ENCODE measurements around the gene ZNF217.

The ZNF217 gene

DNA sequence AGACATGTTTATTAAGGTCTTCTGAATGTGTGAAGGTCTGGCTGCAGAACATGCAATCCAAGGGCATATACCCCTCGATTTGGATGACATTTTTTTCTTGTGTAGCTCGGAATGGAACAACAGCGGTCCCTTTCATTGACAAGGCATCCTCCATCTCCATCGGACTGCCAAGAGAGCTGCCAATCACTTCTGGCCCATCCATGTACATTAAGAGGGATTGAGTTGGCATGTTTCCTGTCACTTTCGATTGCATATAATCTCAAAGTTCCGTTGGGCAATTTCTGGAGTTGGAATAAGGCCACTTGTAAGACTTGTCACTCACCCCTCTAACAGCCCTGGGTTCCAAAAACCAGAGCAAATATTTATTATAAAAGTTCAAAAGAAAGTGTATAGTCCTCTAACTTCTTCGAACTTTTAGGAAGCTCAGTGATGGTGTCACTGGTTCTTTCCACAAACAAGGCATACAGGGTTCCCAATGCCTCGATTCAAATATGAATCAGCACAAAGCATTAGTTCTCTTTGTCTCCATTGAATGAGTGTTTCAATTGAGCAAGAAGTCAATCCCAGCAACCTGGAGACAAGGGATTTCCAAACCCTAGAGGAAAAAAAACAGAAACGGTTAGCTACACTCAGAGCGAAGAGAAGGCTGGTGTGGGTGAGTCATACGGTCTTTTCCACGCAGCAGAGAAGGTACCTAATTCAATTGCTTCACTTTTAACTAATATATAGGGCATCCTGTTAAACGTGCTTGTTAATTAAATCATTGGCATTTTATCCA lies 10.9 kb downstream of the ZNF217 start:
- DNase-seq (ENCODE audit: low spot score), result no peak

DNA sequence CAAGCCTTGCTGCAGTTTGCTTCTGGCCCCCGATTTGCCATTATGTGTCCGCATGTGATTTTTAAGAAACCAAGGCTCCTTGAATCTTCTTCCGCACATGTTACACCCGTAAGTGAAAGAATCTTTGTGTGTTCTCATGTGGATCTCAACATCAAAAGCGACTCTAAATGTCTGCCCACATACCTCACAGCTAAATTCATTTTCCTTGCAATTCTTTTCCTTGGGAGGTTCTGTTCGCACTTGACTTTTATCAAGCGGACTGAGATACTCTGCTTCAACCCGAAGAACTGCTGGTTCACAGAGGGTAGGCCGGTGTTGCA lies 11.4 kb downstream of the ZNF217 start:
- no peak for DNase-seq (ENCODE audit: low spot score)

DNA sequence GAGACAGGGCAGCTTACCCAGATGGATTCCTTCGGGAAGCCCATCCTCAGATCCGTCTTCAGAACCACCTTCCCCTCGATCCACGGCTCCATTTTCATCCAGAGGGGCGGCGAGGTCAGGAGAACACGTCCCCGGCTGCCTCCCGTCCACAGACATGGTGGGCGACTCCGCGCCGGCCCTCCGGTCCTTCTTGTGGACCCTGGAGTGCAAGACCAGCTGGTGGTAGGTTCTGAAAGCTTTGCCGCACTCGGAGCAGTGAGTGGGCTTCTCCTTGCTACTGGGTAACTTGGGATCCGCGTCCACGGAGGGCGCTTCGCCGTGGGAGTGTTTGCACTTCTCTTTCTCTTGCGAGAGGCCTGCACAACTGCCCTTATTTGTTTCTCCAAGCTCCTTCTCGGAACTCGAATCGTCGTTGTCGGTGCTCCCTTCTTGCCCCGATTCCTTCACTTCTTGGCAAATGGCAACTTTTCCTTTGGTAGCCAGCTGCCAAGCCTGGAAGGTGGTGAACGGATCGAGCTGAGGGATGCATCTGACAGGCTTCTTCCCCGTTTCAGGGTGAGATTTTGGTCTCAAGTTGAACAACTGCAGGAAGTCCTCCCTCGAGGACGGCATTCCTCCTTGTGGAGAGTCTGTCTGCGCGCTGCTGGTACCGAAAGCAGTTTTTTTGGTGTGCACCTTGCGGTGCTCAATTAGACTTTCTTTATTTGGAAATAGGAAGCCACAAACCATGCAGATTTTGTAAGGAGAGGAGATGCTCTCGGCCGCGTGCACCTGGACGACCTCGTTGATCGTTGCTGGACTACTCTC lies 12.0 kb downstream of the ZNF217 start:
- DNase-seq (ENCODE audit: low spot score), result no peak

DNA sequence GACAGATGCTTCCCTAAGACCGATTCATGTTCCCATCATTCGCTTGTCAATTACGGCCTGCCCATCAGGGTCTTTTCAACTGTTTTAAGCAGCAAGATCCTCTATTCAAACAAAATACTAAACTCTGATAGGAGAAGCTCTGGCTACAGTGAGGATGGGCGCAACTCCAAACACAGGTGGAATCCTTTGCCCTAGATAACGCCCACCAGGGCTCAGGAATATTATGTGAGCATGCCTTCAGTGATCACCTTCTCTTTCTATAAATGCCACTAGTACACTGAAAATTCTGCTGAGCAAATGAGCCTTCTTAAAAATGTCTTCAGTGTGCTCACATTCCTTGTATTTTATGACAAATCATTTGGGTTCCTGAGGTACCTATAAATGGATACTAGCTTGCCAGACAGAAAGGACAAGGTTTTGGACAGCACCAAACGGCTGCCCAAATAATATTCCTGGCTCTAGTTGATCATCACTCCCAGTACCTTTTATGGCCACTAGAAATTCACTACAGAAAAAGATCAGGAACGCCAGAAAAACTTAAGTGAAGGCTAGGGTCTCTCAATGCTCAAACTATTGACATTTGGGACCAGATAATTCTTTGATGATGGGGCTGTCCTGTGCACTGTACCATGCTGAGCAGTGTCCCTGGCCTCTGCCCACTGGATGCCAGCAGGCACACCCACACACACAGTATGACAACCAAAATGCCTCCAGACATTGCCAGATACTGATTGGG lies 13.1 kb downstream of the ZNF217 start:
- DNase-seq (ENCODE audit: low spot score), result no peak

DNA sequence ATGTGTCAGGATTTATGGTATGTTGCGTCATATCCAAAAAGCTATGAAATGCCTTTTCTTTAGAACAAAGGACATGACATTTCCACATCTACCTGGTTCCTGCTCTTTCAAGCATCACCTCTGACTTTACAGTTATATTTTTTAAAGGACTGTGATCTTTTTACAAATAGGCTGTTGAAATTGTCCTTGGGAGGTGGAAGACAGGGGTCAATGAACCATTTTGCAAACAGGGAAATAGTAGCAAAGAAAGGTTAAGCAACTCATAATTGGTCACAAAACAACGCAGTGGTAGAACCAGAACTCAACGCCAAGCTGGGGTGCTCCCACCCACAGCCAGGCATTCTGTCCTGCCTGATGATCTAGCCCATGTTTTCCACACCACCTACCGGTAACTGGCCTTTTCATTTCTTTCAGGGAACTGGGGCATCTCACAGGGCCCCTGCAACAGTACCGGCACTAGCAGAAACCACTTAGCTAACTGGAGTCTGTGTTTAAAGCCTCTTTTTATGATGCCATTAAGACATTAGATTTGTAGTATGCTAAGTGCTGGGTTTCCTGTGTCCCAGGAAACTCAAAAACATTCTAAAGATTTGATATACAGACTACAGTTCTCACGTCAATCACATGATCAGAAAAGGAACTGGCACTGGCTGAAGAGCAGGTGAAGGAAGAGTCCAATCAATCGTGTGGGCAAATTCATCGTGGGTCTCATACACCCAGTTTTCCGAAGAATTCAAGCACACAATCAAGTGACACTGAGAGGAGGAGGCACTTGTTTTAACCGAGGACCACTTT lies 13.9 kb downstream of the ZNF217 start:
- no peak for DNase-seq (ENCODE audit: low spot score)

DNA sequence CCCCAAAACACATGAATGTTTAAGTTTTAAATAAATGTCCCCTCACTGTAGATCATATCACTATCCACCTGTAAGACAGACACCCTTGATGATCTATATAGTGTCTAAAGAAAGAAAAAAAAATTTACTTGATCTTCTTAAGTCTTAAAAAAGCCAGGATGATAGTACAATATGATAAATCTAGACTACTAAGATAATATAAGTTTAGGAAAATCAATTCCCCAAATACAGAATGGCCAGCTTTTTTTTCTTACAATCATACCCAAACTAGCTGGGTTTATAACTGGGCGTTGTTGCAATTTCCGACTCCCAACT lies 14.4 kb downstream of the ZNF217 start:
- DNase-seq (ENCODE audit: low spot score), result no peak

DNA sequence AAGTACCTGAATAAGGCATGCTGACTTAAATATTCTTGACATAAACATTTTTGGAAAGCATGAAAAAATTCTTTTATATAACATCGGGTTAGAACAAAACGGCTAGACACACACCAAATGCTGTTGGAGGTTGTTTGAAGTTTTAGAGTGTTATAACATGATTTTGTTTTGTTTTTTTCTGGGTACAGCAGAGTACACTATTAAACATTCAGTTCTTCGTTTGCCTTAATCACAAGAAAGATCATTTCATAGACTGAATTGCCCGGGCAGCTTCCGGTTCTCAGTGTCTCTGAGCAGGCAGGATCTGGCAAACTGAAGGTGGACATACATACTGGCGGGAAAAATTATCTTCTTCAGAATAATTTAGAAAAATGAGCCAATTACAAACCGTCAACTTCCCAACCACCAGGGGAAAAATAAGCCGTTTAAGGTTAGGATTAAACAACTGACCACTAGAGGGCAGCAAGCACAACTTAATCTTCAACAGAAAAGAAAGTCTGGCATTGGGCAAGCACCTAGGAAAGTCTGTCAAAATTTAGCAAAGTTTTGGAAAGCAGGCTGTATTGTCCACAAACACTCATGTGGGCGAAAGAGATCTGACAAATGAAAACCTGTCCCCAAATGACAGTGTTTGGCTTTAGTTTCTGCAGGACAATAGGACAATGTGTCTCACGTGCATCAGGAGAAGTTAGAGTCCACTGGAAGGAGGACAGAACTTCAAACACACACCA lies 15.0 kb downstream of the ZNF217 start:
- DNase-seq (ENCODE audit: low spot score), result peak; percentile 60

DNA sequence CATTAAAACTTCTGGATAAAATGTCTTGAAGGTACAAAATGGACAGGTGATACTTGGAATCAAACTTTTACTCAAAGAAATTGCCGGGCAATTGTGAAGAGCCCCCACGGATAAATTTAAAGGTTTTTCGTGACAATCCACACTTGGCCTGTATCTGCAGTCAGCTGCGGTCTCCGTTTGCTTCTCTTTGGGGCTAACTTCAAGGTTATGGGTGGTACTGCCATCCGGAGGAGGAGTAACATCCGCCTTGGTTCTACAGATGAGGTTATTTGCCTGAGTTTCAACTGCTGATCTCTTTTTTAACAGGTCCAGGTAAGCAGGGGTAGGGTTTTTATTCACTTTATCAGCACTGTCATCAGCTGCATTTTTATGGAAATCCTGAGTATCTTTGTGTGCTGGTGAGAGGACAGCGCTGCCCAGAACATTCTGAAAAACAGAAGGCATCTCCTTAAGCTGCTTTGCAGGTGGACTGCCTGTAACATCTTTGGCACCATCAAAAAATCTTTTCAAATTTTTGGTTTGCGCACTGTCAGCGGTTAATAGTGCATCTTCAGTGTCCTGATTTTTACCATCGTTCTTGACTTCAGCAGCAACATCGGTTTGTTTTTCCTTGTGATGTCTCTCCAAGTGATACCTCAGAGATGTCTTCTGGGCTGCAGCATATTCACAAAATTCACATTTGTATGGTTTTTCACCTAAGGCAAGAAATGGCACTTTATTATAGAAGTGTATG lies 16.9 kb downstream of the ZNF217 start:
- DNase-seq (ENCODE audit: low spot score), result no peak

DNA sequence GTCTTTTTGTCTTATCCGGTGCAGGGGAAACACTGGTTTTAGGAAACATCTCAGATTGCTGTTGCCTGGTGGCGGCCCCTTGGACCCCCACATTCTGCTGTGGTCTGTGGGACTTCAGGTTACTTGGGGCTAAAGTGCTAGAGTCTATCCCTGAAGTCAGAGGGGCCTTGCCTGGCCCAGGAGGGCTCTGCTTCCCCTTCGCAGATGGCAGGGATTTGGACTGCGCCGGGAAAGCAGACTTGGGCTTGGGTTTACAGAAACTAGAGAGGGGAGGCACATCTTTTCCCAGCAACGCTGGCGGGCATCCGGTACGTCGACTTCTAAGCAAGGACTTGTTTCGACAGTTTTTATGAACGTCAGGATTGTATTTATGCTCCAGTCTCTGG lies 17.5 kb downstream of the ZNF217 start:
- DNase-seq (ENCODE audit: low spot score), result no peak

DNA sequence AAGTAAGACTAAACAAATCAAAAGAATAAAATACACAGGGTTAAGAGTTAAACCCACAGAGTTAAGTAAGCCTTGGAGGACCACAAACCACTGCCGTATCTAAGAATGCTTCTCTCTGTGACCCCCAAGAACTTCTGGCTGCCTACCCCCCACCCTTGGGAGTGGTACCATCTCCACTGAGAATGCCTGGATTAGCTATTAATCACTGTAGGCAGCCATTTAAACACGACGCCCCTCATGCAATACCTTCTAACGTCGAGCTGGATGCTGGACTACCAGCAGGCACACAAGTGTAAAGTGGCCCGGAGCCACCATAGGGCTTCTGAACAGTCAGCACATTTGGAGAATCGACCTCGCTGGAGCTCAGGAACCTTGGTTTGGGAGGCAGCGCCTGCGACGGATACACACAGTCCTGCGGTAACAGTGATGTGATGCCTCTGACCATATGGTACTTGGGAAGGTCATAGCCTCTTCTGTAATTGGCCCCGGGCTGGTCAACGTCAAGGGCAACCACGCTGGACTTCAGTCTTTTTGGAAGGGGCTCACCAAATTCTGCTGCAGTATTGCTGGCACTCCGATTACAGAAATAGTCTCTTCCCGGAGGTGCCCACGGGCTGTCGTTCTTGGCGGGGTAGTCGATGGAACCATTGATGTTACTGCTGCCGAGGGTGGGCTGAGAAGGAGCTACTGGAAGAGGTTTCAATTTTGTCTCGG lies 18.0 kb downstream of the ZNF217 start:
- no peak for DNase-seq (ENCODE audit: low spot score)

DNA sequence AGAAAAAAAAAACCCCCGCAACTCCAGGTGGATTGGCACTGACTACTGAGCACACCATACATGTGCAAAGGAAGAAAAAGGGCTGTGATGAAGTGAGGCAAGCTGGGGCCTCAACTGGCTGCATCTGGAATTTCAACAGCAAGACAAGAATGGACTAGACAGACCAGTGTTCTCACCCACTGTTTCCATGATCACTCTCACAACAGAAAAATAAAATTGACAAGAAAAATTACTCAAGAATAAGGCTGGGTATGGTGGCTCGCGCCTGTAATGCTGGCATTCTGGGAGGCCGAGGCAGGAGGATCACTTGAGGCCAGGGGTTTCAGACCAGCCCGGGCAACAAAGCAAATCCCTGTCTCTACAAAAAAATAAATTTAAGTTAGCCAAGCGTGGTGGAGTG lies 18.8 kb downstream of the ZNF217 start:
- no peak for DNase-seq (ENCODE audit: low spot score)

DNA sequence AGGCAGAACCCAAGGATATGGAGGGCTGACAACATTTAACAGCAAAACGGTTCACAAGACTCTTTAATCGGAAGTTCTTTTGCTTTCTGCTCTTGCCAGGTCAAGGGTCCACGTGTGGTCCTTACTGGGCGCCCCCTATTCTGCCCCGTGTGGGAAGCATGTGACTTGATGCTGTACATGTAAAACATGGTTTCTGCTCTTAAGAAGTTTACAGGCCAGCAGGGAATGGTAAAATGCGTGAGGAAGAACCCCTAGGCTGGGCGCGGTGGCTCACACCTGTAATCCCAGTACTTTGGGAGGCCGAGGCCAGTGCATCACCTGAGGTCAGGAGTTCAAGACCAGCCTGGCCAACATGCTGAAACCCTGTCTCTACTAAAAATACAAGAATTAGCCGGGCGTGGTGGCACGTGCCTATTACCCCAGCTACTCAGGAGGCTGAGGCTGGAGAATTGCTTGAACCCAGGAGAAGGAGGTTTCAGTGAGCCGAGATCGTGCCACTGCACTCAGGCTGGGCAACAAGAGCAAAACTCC lies 19.3 kb downstream of the ZNF217 start:
- DNase-seq (ENCODE audit: low spot score), result no peak

DNA sequence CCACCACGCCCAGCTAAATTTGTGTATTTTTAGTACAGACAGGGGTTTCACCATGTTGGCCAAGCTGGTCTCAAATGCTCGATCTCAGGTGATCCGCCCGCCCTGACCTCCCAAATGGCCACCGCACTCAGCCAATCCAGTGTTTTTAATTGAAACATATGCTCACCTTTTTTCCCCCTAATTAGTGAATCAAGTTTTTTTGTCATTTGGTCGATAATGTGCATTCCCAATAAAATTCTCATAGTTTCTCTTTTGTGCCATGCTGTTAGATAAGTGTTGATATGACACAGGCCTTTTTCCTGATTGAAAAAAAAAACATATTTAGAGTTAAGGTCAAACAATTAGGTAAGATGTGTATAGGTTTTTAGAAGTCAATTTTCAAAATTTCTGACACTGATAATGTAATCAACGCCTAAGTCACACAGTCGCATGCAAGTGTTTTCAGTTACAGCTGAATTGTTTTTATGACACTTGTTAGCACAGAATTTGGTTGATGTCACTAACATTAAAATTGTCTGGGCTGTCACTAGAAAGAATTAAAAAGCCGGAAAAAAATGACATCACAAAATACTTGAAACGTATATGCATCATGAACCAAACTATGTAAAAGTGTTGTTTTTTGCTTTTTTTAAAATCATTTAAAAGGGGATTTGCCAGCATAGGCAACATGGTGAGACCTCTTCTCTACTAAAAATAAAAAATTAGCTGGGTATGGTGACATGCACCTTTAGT lies 21.9 kb downstream of the ZNF217 start:
- no peak for DNase-seq (ENCODE audit: low spot score)

DNA sequence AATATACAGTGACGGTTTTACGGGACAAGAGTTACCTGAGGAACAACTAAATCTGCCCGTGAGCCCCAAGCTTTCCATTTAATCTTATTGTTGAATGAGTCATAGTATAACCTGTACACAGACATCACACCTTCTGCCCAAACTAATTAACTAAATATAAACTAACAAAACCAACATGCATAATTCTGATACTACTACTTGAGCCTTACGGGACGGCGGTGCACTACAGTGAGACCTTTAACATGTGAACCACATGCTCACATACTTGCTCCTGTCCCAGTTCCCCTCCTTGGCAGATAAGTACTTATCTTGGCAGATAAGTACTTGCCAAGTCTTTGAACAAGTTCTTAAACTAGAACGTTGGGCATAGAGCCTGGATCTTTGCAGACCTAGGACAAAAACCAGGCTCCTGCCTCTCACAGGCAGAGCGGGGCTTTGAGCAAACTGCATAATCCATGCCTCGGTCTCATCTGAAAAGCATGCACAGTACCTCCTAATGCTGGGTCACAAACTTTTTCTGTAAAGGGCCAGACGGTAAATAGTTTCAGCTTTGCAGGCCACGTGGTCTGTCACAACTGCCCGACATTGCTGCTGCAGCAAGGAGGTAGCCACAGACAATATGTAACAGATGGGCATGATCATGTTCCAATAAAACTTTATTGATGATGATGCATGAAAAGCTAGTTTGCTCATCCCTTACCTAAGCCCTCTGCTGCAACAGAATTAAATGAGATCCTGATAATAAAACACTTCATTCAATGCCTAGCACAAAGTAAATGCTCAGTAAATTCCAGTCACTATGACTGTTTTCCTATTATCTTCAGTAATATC lies 23.0 kb downstream of the ZNF217 start:
- no peak for DNase-seq (ENCODE audit: low spot score)

DNA sequence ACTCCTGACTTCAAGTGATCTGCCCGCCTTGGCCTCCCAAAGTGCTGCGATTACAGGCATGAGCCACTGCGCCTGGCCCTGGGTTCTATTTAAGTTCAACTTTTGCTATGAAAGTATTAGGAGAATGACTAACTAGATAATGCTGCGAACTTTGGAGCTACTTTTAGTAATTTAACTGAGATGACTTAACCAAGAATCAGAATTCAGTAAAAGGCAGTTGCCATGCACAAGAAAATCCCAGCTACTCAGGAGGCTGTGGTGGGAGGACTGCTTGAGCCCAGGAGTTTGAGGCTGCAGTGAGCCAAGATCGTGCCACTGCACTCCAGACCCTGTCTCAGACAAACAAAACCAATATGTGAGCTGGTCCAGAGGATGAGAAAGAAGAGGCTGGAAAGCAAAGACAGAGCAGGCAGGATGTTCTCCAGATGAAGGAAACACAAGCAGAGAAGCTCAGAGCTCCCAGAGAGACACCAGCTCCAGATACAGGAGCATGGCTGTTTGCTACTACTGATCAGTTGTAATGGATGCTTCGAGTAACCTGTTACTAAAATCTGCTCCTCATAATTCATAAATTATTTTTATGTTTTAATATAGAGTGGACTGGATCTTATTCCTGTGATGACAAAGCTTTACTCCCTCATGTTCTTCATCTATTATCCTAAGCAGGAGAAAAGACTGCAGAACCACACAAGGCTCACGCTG lies 23.9 kb downstream of the ZNF217 start:
- no peak for DNase-seq (ENCODE audit: low spot score)

DNA sequence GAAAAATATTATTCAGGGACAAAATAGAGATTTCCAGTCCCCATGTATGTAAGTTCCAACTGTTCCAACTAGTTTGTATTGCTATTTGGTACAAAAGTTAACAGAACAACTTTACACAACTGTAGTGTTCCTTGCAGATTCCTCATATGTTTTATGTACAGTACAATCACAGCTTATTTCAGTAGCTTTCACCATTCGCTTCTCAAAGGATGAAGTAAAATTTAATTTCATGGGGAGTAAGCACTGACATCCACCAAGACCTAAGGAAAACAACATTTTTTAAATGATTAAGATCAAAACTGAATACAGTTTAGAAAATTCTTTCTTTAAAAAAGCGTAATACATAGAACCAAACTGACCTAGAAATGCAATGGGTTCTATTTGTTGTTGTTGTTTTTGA lies 24.6 kb downstream of the ZNF217 start:
- no peak for DNase-seq (ENCODE audit: low spot score)

DNA sequence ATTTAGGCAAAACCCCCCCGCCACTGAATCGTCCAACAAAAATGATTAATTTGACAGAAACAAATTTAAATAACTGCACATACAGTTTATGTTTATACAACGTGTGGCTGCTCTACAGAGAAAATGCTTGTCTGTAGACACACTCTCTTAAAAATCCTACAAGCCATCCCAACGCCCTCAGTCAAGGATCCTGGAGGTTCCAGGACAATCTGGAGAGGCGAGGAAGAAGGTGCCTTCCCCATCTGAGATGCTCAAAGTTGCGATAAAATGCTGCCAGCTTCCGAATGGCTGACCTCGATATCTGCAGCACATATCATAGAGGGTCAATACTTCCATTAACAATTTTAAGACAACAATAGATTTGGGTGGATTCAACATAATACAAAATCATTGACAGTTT lies 25.3 kb downstream of the ZNF217 start:
- DNase-seq (ENCODE audit: low spot score), result no peak

DNA sequence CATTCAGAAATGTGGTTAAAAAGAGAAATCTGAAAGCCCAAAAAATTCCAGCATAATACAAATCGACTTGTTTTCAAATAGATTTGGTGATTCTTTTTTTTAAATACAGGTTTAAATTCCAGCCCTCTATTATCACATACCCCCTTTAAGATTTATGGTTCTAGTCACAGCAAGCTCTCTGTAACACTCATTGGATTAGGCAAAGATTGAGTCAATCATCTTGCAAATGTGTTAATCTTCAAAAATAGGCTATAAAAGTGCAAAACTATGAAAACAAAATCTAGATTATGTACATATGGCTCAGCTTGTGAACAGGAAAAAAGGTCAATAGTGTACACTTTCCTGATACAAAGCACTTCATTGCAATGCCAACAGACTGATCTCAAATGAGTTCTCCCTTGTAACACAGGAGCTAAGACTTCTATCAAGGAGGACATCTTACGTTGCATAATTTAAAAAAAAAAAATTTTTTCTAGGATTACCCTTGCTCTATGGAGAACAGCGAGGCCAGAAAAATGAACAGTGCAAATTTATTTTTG lies 26.2 kb downstream of the ZNF217 start:
- DNase-seq (ENCODE audit: low spot score), result no peak
